Right lobe of liver (tissue), 6 donors: Measurements from ENCODE around the gene CDC25C. TPM values are rescaled to one million over a fixed set of nuclear protein-coding genes. Genes with fewer than 3 reads are reported as not detected.
"Not testable (repeated sequence)": the region's sequence is repeated elsewhere in the genome, so short reads cannot be mapped to it uniquely, and the experiment has no call there.

Experiments
- ATAC-seq, 4 donors: fragments of 200-7000 bp; cut with Tn5 transposase; one replicate each; pipeline ENCODE4 v1.9.1; 2020; ENCODE audit warnings: mild to moderate bottlenecking in 4 of 4, moderate library complexity in 4 of 4
- DNase-seq, 3 donors: peaks; one replicate each; pipeline ENCODE4 v3.0.0-alpha.2; 2020
- H3K27ac ChIP-seq, 3 donors: fragments of 200-600 bp; one replicate each; pipeline ENCODE4 v1.8.0; 2022
- H3K27me3 ChIP-seq, 2 donors: fragments of 200-600 bp; one replicate each; pipeline ENCODE4 v1.8.0; 2022
- H3K36me3 ChIP-seq, 4 donors: fragments of 200-600 bp; sonication (generic) in 1 of 4; one replicate each; pipeline versions ENCODE4 v1.5.1 to v1.8.0; 2017 to 2022; ENCODE audit warnings: control low read depth in 1 of 4
- H3K4me1 ChIP-seq, 4 donors: fragments of 200-600 bp; sonication (generic) in 1 of 4; one replicate each; pipeline versions ENCODE4 v1.5.1 to v1.8.0; 2017 to 2022; ENCODE audit warnings: control low read depth in 1 of 4
- H3K4me3 ChIP-seq, 3 donors: fragments of 200-600 bp; one replicate each; pipeline ENCODE4 v1.8.0; 2022
- H3K9me3 ChIP-seq, 4 donors: fragments of 200-600 bp; sonication (generic) in 1 of 4; one replicate each; pipeline versions ENCODE4 v1.5.1 to v1.8.0; 2017 to 2022; ENCODE audit warnings: control low read depth in 1 of 4
- CTCF ChIP-seq, 4 donors: fragments of 200-600 bp in 3 of 4; fragments of 450-650 bp in 1 of 4; IDR thresholded peaks; one replicate each; pipeline versions ENCODE4 v1.5.1 to v1.8.0; 2016 to 2022; ENCODE audit warnings: antibody characterized with exemption in 4 of 4, mild to moderate bottlenecking in 2 of 4
- POLR2A ChIP-seq: fragments of 450-650 bp; IDR thresholded peaks from one replicate; pipeline ENCODE4 v1.6.1; 2017; ENCODE audit warnings: antibody characterized with exemption, mild to moderate bottlenecking
- WGBS: methylation state at CpG from one replicate; pipeline ENCODE4 v1.1.6; 2018; ENCODE audit warnings: low coverage, low lambda C conversion rate; ENCODE audit not compliant: insufficient coverage; ENCODE audit errors: missing lambda C conversion rate; 5-methylcytosine and 5-hydroxymethylcytosine counted together
- intact Hi-C, 2 donors: fragments of 100-400 bp; cut with DNase I; formaldehyde crosslinking; loops; one replicate each; pipeline versions ENCODE4 v1.11.2 to v1.14.1; 2022
- total RNA-seq, 6 experiments: library from RNA; depleted of rRNA in 2 of 6; stranded (reverse); fragments of >200 nt in 2 of 6; fragmentation: NEBNext Ultra II Directional in 3 of 6; extraction: Animal tissue kit (Norgen Biotek cat#: 25700) in 3 of 6; gene quantifications; one replicate each; pipeline versions ENCODE4 v1.1.0 to v1.2.4, GENCODE V29; 2016 to 2023
- donor health status: DM: no; HTN: yes; CAD: no.
- donor health status: DM: no; HTN: no; CAD: no.
- donor health status: DM: no; HTN: no; CAD: no.
- donor health status: DM: no; HTN: yes; CAD: no.
- donor health status: DM: no; HTN: yes; CAD: no.

The CDC25C gene
- total RNA-seq, 6 experiments from 2014 or later = 0.18 to 0.43 (median 0.24) TPM; not detected in 3

- ATAC-seq = no peak
- intact Hi-C loops = no loop called here
- TF ChIP-seq CTCF (IDR thresholded peaks at IDR 0.05) = no peak
- TF ChIP-seq POLR2A = no peak
- H3K27ac ChIP-seq = no peak overlapping the region
- no peaks in the 10 kb centered on the region for H3K9me3 ChIP-seq
- no peaks in the 10 kb centered on the region for H3K27me3 ChIP-seq
- H3K4me1 ChIP-seq = peaks cover 0 to 11% (median 0%) of the 10 kb centered on the region in 4 donors
- WGBS = 3% methylated on average over 10 of the region's 12 CpGs
- no peaks in the 10 kb centered on the region for H3K36me3 ChIP-seq
- peak overlapping the region; percentile 36 to 55 (median 41) for H3K4me3 ChIP-seq
- no peak for DNase-seq
These were observed 673 bp downstream of the CDC25C start for GRCh38 chr5:138330813-138331448.

- H3K36me3 ChIP-seq, ATAC-seq, DNase-seq, intact Hi-C loops, H3K9me3 ChIP-seq, H3K27ac ChIP-seq, H3K4me1 ChIP-seq, H3K4me3 ChIP-seq, H3K27me3 ChIP-seq: not testable (repeated sequence)
- 100% methylated on average over 4 of the region's 4 CpGs for WGBS
These were observed 13.4 kb downstream of the CDC25C start for GRCh38 chr5:138318211-138318610.

GRCh38 chr5:138316355-138316754 is 15.2 kb downstream of the CDC25C start:
- intact Hi-C loops = no loop called here
- no peak for TF ChIP-seq CTCF (IDR thresholded peaks at IDR 0.05)
- TF ChIP-seq POLR2A = no peak
- Histone ChIP-seq H3K9me3 (no peaks in the 10 kb centered on the region), H3K4me3 (no peak overlapping the region), H3K27ac (no peak overlapping the region), H3K27me3 (no peaks in the 10 kb centered on the region), H3K4me1 (no peaks in the 10 kb centered on the region), H3K36me3 (no peaks in the 10 kb centered on the region)
- ATAC-seq = no peak
- WGBS = 100% methylated on average over 2 of the region's 3 CpGs
- no peak for DNase-seq

GRCh38 chr5:138315751-138316278 is 15.8 kb downstream of the CDC25C start:
- H3K27ac ChIP-seq = no peak overlapping the region
- no peaks in the 10 kb centered on the region for H3K9me3 ChIP-seq
- no peak for DNase-seq
- ATAC-seq = no peak
- WGBS = 88% methylated on average over 1 of the region's 7 CpGs
- TF ChIP-seq CTCF (IDR thresholded peaks at IDR 0.05) (no peak), POLR2A (no peak)
- no peak overlapping the region for H3K4me3 ChIP-seq
- intact Hi-C loops = no loop called here
- no peaks in the 10 kb centered on the region for H3K4me1 ChIP-seq
- no peaks in the 10 kb centered on the region for H3K27me3 ChIP-seq
- no peaks in the 10 kb centered on the region for H3K36me3 ChIP-seq

GRCh38 chr5:138305797-138306196 is 25.8 kb downstream of the CDC25C start:
- Histone ChIP-seq H3K4me3 (no peak overlapping the region), H3K27me3 (no peaks in the 10 kb centered on the region), H3K9me3 (no peaks in the 10 kb centered on the region), H3K27ac (no peak overlapping the region), H3K4me1 (no peaks in the 10 kb centered on the region), H3K36me3 (no peaks in the 10 kb centered on the region)
- intact Hi-C loops = no loop called here
- TF ChIP-seq CTCF (IDR thresholded peaks at IDR 0.05) = no peak
- no peak for TF ChIP-seq POLR2A
- WGBS = 17% methylated on average over 1 of the region's 1 CpG
- DNase-seq = peak in 1 of 3 donors; percentile 52
- peak in 1 of 4 donors; percentile 46 for ATAC-seq
